K562 (cell line): ENCODE data around the gene ATL2. TPM values are rescaled to one million over a fixed set of nuclear protein-coding genes. Genes with fewer than 3 reads are reported as not detected.

Experiments
- BHLHE40 ChIP-seq: IDR thresholded peaks from 2 replicates; pipeline ENCODE4 v1.6.1; 2011; ENCODE audit warnings: low read length, improper control_type of control experiment
- ETV1 ChIP-seq: fragments of 450-650 bp; conservative IDR thresholded peaks from 2 replicates; pipeline ENCODE4 v1.6.1; 2016; ENCODE audit warnings: missing genetic modification characterization, control low read depth, low read depth, missing compliant biosample characterization
- FOXK2 ChIP-seq, 2 experiments: fragments of 450-650 bp; IDR thresholded peaks in 1 of 2; conservative IDR thresholded peaks in 1 of 2; 2 replicates each; pipeline ENCODE4 v1.6.1; 2016; ENCODE audit warnings: low read depth in 2 of 2, mild to moderate bottlenecking in 1 of 2
- GTF3C2 ChIP-seq: IDR thresholded peaks from 3 replicates; pipeline ENCODE4 v1.6.1; 2011; ENCODE audit warnings: borderline replicate concordance, mild to moderate bottlenecking, moderate library complexity; ENCODE audit not compliant: insufficient read length; ENCODE audit errors: extremely low read depth
- HBP1 ChIP-seq: fragments of 450-650 bp; formaldehyde crosslinking; IDR thresholded peaks from 2 replicates; pipeline ENCODE4 v1.4.0; 2022; ENCODE audit warnings: missing genetic modification characterization
- HCFC1 ChIP-seq: IDR thresholded peaks from 2 replicates; pipeline ENCODE4 v1.6.1; 2012; ENCODE audit warnings: low read depth, low read length, improper control_type of control experiment
- HDAC3 ChIP-seq: fragments of 450-650 bp; IDR thresholded peaks from 2 replicates; pipeline ENCODE4 v1.6.1; 2018; ENCODE audit warnings: borderline replicate concordance, mild to moderate bottlenecking, moderate library complexity; ENCODE audit not compliant: partially characterized antibody
- MAFG ChIP-seq: fragments of 450-650 bp; conservative IDR thresholded peaks from 2 replicates; pipeline ENCODE4 v1.6.1; 2016; ENCODE audit warnings: missing genetic modification characterization, missing compliant biosample characterization
- MAFK ChIP-seq: IDR thresholded peaks from 2 replicates; pipeline ENCODE4 v1.6.1; 2011; ENCODE audit warnings: low read length, improper control_type of control experiment
- MNT ChIP-seq, 2 experiments: fragments of 450-650 bp; conservative IDR thresholded peaks; 2 replicates each; pipeline ENCODE4 v1.6.1; 2017; ENCODE audit warnings: mild to moderate bottlenecking in 2 of 2, moderate library complexity in 2 of 2
- NELFE ChIP-seq: IDR thresholded peaks from 2 replicates; pipeline ENCODE4 v1.6.1; 2011; ENCODE audit warnings: mild to moderate bottlenecking; ENCODE audit not compliant: insufficient read depth, insufficient read length
- NFE2L1 ChIP-seq: fragments of 450-650 bp; IDR thresholded peaks from 2 replicates; pipeline ENCODE4 v1.6.1; 2016; ENCODE audit warnings: missing genetic modification characterization, low read depth, mild to moderate bottlenecking, missing compliant biosample characterization, moderate library complexity, borderline replicate concordance
- NR2C1 ChIP-seq, 2 experiments: fragments of 450-650 bp; IDR thresholded peaks; 2 replicates each; pipeline ENCODE4 v1.6.1; 2017; ENCODE audit warnings: mild to moderate bottlenecking in 2 of 2, antibody characterized with exemption in 1 of 2, inconsistent platforms in 1 of 2, missing compliant biosample characterization in 1 of 2, missing genetic modification characterization in 1 of 2
- POLR3A ChIP-seq: IDR thresholded peaks from 2 replicates; pipeline ENCODE4 v1.6.1; 2011; ENCODE audit warnings: borderline replicate concordance, mild to moderate bottlenecking, moderate library complexity; ENCODE audit not compliant: insufficient read length, insufficient read depth; ENCODE audit errors: extremely low read depth
- SMARCE1 ChIP-seq: fragments of 450-650 bp; IDR thresholded peaks from 2 replicates; pipeline ENCODE4 v1.7.1; 2016; ENCODE audit warnings: mild to moderate bottlenecking
- SP1 ChIP-seq: sonication (generic); formaldehyde crosslinking; IDR thresholded peaks from 2 replicates; pipeline ENCODE4 v1.8.1; 2022; ENCODE audit warnings: mild to moderate bottlenecking, missing genetic modification reagents
- TAF7 ChIP-seq: fragments of 450-650 bp; IDR thresholded peaks from 2 replicates; pipeline ENCODE4 v1.6.1; 2016; ENCODE audit warnings: missing genetic modification characterization, missing compliant biosample characterization
- TEAD1 ChIP-seq, 2 experiments: fragments of 450-650 bp in 1 of 2; sonication (generic) in 1 of 2; formaldehyde crosslinking; IDR thresholded peaks; 2 replicates each; pipeline versions ENCODE4 v1.4.0 to v1.8.0; 2020 to 2022; ENCODE audit warnings: mild to moderate bottlenecking in 2 of 2, missing genetic modification reagents in 1 of 2
- THRAP3 ChIP-seq: fragments of 450-650 bp; IDR thresholded peaks from 2 replicates; pipeline ENCODE4 v1.6.1; 2016; ENCODE audit warnings: mild to moderate bottlenecking, inconsistent platforms, borderline replicate concordance
- ZBTB17 ChIP-seq: fragments of 450-650 bp; formaldehyde crosslinking; IDR thresholded peaks from 2 replicates; pipeline ENCODE4 v1.4.0; 2020; ENCODE audit warnings: mild to moderate bottlenecking
- ZC3H8 ChIP-seq: fragments of 450-650 bp; IDR thresholded peaks from 2 replicates; pipeline ENCODE4 v1.6.1; 2017
- ZKSCAN3 ChIP-seq: fragments of 250-450 bp; sonication (Bioruptor Pico); IDR thresholded peaks from 2 replicates; pipeline ENCODE4 v1.4.0; 2020
- ZNF444 ChIP-seq: fragments of 250-450 bp; sonication (Bioruptor Pico); IDR thresholded peaks from 2 replicates; pipeline ENCODE4 v1.4.0; 2020; ENCODE audit warnings: mild to moderate bottlenecking, moderate library complexity
- polyA plus RNA-seq, 8 experiments: library from polyadenylated mRNA; depleted of rRNA in 4 of 8; stranded (reverse) in 5 of 8; unstranded in 3 of 8; fragments of >200 nt; fragmentation: Nextera tagmentation in 2 of 8; fragmentation: Illumina TruSeq in 1 of 8; extraction: Ambion mirVana in 2 of 8; extraction: Trizol in 1 of 8; gene quantifications; 2 replicates each; pipeline versions ENCODE4 v1.2.1 to v1.2.3, GENCODE V29; 2011 to 2014; ENCODE audit warnings: inconsistent platforms in 1 of 8, missing spikeins in 1 of 8
- total RNA-seq, 7 experiments: library from RNA; depleted of rRNA in 6 of 7; stranded (reverse); fragments of >200 nt in 6 of 7; fragmentation: Illumina TruSeq in 2 of 7; extraction: Trizol in 2 of 7; gene quantifications; 2 replicates each; pipeline versions ENCODE4 v1.2.1 to v1.2.3, GENCODE V29; 2011 to 2021; ENCODE audit warnings: low replicate concordance in 1 of 7
- TF ChIP-seq, protein P1 (sequence below): fragments of 250-450 bp; sonication (Bioruptor Pico); IDR thresholded peaks from 2 replicates; pipeline ENCODE4 v1.8.0; 2022; ENCODE audit warnings: moderate library complexity, mild to moderate bottlenecking, inconsistent platforms

The ATL2 gene
- total and polyA plus RNA-seq, 9 of the 15 experiments (the other 6 are each of a cell fraction or from before 2014, with no cell fraction given): 12.0 to 80.8 (median 70.2) TPM

DNA sequence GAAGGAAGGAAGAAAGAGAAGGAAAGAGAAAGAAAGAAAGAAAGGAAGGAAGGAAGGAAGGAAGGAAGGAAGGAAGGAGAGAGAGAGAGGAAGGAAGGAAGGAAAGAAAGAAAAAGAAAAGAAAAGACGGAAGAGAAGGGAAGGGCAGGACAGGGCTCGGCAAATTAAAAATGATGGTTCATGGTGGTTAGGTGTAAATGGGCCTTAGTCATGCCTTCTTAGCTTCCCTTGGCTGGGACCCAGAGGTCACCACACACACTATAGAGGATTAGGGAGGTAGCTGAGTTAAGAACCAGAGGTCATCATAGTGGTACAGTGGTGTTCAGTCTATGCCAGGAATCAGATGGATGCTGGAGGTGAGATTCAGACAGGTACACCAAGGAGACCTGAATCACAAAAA lies 9.3 kb upstream of the ATL2 start (continued):
- TF ChIP-seq GTF3C2 (no peak), SMARCE1 (0 out of 2 replicates have a peak, but pooled peaks have one; percentile 43), HDAC3 (no peak), MAFG (tag) (peak; percentile 85), HCFC1 (no peak), TAF7 (tag) (no peak), MAFK (peak; percentile 73; the same call in 1 of the 2 replicates), ZNF444 (CRISPR knock-in tag) (no peak), ZBTB17 (CRISPR knock-in tag) (no peak), FOXK2 (conservative IDR thresholded peaks at IDR 0.05 in 1 of 2, IDR thresholded peaks at IDR 0.05 in 1 of 2; ENCODE audit: low read depth in 2 of 2) (no peak), ZKSCAN3 (CRISPR knock-in tag) (no peak), NFE2L1 (no peak), NR2C1 (IDR thresholded peaks at IDR 0.05) (peak; percentile 62), NR2C1 (tag; IDR thresholded peaks at IDR 0.05) (peak; percentile 59), THRAP3 (no peak), TEAD1 (CRISPR knock-in tag; IDR thresholded peaks at IDR 0.05) (no peak), MNT (conservative IDR thresholded peaks at IDR 0.05) (no peak), NELFE (no peak), ZC3H8 (no peak), HBP1 (CRISPR knock-in tag) (no peak), POLR3A (no peak), ETV1 (tag) (0 out of 2 replicates have a peak, but pooled peaks have one; percentile 13), BHLHE40 (no peak), SP1 (CRISPR knock-in tag) (no peak)
- TF ChIP-seq, protein P1, sequence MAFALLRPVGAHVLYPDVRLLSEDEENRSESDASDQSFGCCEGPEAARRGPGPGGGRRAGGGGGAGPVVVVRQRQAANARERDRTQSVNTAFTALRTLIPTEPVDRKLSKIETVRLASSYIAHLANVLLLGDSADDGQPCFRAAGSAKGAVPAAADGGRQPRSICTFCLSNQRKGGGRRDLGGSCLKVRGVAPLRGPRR (CRISPR knock-in tag): no peak
